ENCODE measurements around the gene SOX13. TPM values are rescaled to one million over a fixed set of nuclear protein-coding genes. Genes with fewer than 3 reads are reported as not detected.

The SOX13 gene
- total and polyA plus RNA-seq, 7 experiments from 2014 or later, result 0.24 to 10.1 (median 0.85) TPM; not detected in 2

DNA sequence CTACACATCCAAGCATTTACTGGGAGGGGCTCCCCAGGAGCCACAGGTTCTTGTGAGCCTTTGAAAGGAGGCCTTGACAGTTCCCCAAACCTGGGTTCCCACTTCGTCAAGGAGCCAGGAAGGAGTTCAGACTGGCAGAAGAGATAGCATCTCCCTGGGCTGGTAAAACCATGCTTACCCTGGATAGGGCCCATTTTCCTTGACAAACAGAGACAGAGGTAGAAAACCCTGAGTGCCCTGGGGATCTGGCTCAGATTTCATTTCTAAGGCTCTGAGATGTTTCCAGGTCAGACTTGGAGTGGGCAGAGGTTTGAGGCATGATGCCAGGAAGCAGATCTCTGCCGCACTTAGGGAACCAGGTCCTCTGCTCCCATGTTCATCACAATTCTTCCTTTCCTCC, 76.2 kb downstream of the SOX13 start:
- no peak for DNase-seq
- peak overlapping the region in 3 of 10 donors; percentile 2 to 53 (median 21) for H3K4me3 Mint-ChIP-seq

DNA sequence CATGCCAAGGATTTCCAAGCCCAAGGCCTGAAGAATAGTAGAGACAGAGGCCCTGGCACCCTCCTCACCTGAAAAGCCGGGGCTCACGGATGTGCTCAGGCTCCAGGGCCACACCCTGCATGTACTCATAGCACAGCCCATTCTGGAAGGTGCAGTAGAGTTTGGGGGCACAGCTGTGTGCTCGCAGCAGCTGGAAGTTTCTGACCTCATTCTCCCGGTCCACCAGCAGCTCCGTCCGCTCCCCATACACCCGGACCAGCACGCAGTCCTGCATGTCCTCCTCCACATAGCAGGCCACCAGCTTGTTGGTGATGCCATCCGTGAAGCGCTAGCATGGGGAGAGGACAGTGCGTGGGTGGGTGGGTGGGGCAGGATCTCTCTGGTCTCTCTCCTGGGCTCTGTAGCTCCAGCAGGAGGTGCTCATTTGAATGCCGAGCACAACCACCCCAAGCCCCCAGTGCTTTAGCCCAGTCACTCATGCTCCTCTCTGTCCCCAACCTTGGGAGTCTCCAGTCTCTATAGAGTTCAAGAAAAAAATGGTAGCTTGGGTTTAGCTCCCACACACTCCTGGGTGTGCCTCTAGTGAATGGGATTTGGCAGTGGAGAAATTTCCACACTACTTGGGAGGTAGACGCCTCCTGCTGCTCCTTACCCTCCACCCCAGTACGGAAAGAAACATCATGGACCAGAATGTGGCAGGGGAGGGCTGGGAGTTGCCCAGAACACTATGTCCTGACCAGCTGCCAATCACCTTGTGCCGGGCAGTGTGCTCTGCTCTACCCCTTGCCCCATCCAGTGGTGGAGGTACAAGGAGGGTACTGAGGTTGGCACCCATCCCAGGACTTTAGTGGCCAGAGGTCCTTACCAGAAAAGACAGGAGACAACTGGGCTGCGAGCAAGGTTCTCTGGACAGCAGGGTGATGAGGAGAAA, 77.0 kb downstream of the SOX13 start:
- peaks cover 0 to under 1% (median 0%) of the 10 kb centered on the region in 5 donors for H3K36me3 Mint-ChIP-seq
- Histone ChIP-seq H3K27ac (ENCODE audit: low read depth, low read length) (no peak overlapping the region), H3K36me3 (ENCODE audit: control insufficient read depth in 2 of 3, insufficient read depth in 3 of 3, low read length in 3 of 3) (peaks cover 0 to 5% (median 0%) of the 10 kb centered on the region in 3 experiments), H3K9me3 (ENCODE audit: control insufficient read depth in 2 of 3, low read length in 3 of 3) (no peaks in the 10 kb centered on the region), H3K4me3 (ENCODE audit: low read length) (no peak overlapping the region), H3K27me3 (ENCODE audit: control insufficient read depth in 2 of 2, insufficient read depth in 2 of 2, low read length in 2 of 2) (no peaks in the 10 kb centered on the region), H3K4me1 (ENCODE audit: control insufficient read depth in 2 of 2, insufficient read depth in 2 of 2, low read length in 2 of 2) (peaks cover 4% of the 10 kb centered on the region in 2 donors)
- peaks cover 0 to 35% (median 0%) of the 10 kb centered on the region in 5 donors for H3K27me3 Mint-ChIP-seq
- peak overlapping the region; percentile 36 to 82 (median 70) for H3K4me3 Mint-ChIP-seq
- POLR2A ChIA-PET, result no interaction called here
- DNase-seq (no peak), ATAC-seq (no peak)
- H3K9me3 Mint-ChIP-seq, result no peaks in the 10 kb centered on the region
- intact Hi-C loops (cut with micrococcal nuclease), result no loop called here
- H3K27ac Mint-ChIP-seq, result peak overlapping the region in 5 of 9 donors; percentile 2 to 82 (median 34)
- CTCF ChIA-PET, result interaction anchor here (0.7 kb wide), 1 partner anchor 625 kb away, joined by 3 read pairs; no protein-coding TSS in a partner anchor
- peaks cover 2 to 17% (median 9%) of the 10 kb centered on the region in 7 donors for H3K4me1 Mint-ChIP-seq

More for the DNA sequence above, 76.2 kb downstream of the SOX13 start:
- intact Hi-C loops (cut with micrococcal nuclease), result no loop called here
- peaks cover 4% of the 10 kb centered on the region in 2 donors for H3K4me1 ChIP-seq (ENCODE audit: control insufficient read depth in 2 of 2, insufficient read depth in 2 of 2, low read length in 2 of 2)
- ATAC-seq, result no peak
- H3K27me3 Mint-ChIP-seq, result peaks cover 0 to 32% (median 0%) of the 10 kb centered on the region in 5 donors
- peaks cover 0 to 7% (median 0%) of the 10 kb centered on the region in 5 donors for H3K36me3 Mint-ChIP-seq
- no peaks in the 10 kb centered on the region for H3K27me3 ChIP-seq (ENCODE audit: control insufficient read depth in 2 of 2, insufficient read depth in 2 of 2, low read length in 2 of 2)
- CTCF ChIA-PET, result interaction anchor here (0.7 kb wide), 1 partner anchor 626 kb away, joined by 3 read pairs; no protein-coding TSS in a partner anchor
- H3K9me3 Mint-ChIP-seq, result no peaks in the 10 kb centered on the region
- peak overlapping the region in 2 of 9 donors; percentile 2 to 32 for H3K27ac Mint-ChIP-seq
- no peak overlapping the region for H3K4me3 ChIP-seq (ENCODE audit: low read length)
- POLR2A ChIA-PET, result no interaction called here
- peaks cover 0 to 5% (median 0%) of the 10 kb centered on the region in 3 experiments for H3K36me3 ChIP-seq (ENCODE audit: control insufficient read depth in 2 of 3, insufficient read depth in 3 of 3, low read length in 3 of 3)
- no peaks in the 10 kb centered on the region for H3K9me3 ChIP-seq (ENCODE audit: control insufficient read depth in 2 of 3, low read length in 3 of 3)
- peaks cover 2 to 17% (median 9%) of the 10 kb centered on the region in 7 donors for H3K4me1 Mint-ChIP-seq
- no peak overlapping the region for H3K27ac ChIP-seq (ENCODE audit: low read depth, low read length)

DNA sequence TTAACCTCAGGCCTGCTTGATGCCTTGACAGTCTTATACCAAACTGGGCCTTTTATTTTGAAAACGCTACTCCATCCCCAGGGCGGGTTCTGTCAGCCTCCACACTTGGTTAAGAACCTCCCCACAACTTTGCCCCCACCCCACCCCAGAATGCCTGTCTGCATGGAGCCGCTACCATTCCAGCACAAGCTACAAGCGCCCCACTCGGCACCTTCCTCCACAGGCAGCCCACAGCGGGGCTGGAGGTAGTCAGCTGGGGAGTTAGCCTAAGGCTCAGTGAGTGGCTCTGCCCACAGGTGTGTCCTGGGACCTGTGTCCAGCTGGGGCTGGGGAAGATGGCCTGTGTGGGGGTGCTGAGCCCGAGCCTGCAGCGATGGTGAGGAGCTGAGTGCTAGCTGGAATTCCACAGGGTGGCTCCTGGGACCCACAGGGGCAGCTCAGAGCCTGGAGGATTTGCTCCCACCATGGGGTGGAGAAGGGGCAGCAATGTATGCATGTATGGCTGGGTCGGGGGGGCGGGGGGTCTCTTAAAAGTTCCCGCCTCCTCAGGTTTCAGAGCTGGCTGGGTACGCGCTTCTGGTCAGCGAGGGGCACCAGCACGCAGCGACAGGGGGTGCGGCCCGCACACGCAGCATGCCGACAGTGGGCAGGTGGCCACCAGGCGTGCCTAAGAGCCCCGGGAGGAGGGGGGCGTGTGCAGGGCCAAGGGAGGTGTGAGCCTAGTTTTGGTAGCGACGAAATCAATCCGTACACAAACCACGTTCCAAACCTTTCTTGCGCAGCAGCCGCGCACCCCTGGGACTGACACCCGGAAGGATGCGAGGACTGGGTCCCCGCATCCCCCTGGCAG, 78.0 kb downstream of the SOX13 start:
- peak; percentile 22 for ATAC-seq
- ChIA-PET CTCF (no interaction called here), POLR2A (no interaction called here)
- peak in 2 of 9 donors; percentile 22 to 25 for DNase-seq
- Mint-ChIP-seq H3K27me3 (peaks cover 0 to 35% (median 0%) of the 10 kb centered on the region in 5 donors), H3K36me3 (no peaks in the 10 kb centered on the region), H3K9me3 (no peaks in the 10 kb centered on the region), H3K4me3 (peak overlapping the region; percentile 36 to 82 (median 70)), H3K27ac (peak overlapping the region in 6 of 9 donors; percentile 17 to 82 (median 56)), H3K4me1 (peaks cover 2 to 17% (median 9%) of the 10 kb centered on the region in 7 donors)
- H3K9me3 ChIP-seq (ENCODE audit: control insufficient read depth in 2 of 3, low read length in 3 of 3), result no peaks in the 10 kb centered on the region
- H3K27me3 ChIP-seq (ENCODE audit: control insufficient read depth in 2 of 2, insufficient read depth in 2 of 2, low read length in 2 of 2), result no peaks in the 10 kb centered on the region
- H3K4me3 ChIP-seq (ENCODE audit: low read length), result peak overlapping the region; percentile 63
- peaks cover 0 to 5% (median 0%) of the 10 kb centered on the region in 3 experiments for H3K36me3 ChIP-seq (ENCODE audit: control insufficient read depth in 2 of 3, insufficient read depth in 3 of 3, low read length in 3 of 3)
- intact Hi-C loops (cut with micrococcal nuclease), result no loop called here
- peaks cover 4% of the 10 kb centered on the region in 2 donors for H3K4me1 ChIP-seq (ENCODE audit: control insufficient read depth in 2 of 2, insufficient read depth in 2 of 2, low read length in 2 of 2)
- H3K27ac ChIP-seq (ENCODE audit: low read depth, low read length), result peak overlapping the region; percentile 72

DNA sequence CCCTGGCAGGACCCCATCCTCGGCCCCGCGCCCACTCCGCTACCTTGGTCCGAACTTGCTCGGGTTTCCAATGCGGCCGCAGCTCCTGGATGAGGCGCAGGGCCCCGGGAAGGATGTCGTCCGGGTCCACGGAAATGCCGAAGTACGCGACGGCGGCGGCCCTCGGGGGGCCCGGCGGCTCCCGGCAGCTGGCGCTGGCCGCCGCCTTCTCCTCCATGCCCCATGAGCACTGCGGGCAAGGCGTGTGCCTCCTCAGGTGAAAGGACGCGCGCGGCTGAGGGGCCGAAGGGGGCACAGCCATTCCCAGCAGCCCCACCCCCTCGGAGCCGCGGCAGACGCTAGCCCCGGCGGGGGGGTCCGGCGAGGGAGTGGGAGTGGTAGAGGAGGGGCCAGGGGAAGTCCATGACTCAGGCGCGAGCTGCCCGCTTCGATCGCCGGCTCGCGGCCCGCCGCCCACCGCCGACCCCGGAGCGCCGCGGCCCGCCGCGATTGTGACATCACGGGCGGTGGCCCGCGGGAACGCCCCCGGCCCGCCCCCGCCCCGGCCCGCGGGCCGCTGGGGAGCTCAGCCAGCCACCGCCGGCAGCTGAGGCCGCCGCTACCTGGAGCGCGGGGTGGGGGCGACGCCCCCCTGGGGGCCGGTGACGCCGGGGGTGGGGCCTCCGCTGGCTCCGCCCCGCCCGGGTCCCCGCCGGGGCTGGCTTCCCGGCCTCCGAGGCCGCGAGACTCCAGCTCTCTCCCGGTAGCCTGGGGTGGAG, 78.8 kb downstream of the SOX13 start, which contains the start of gene ETNK2:
TSS of gene ETNK2 (minus strand) at position 493 of the 758 bp plus-strand sequence. CDS start at position 301, 192 bp downstream.
- Histone ChIP-seq H3K27me3 (ENCODE audit: control insufficient read depth in 2 of 2, insufficient read depth in 2 of 2, low read length in 2 of 2) (no peaks in the 10 kb centered on the region), H3K9me3 (ENCODE audit: control insufficient read depth in 2 of 3, low read length in 3 of 3) (no peaks in the 10 kb centered on the region), H3K27ac (ENCODE audit: low read depth, low read length) (peak within 1 kb of the TSS; percentile 72), H3K4me3 (ENCODE audit: low read length) (peak within 1 kb of the TSS; percentile 63), H3K4me1 (ENCODE audit: control insufficient read depth in 2 of 2, insufficient read depth in 2 of 2, low read length in 2 of 2) (peaks cover 4% of the 10 kb centered on the region in 2 donors), H3K36me3 (ENCODE audit: control insufficient read depth in 2 of 3, insufficient read depth in 3 of 3, low read length in 3 of 3) (peaks cover 0 to 5% (median 0%) of the 10 kb centered on the region in 3 experiments)
- ATAC-seq (peak; percentile 90), DNase-seq (peak; percentile 50 to 66 (median 58))
- intact Hi-C loops (cut with micrococcal nuclease), result loop anchor here in 1 of 2 donors (1.0 to 2.0 kb wide), 2 partner anchors 22 to 655 kb away; no protein-coding TSS in a partner anchor
- peaks cover 0 to 35% (median 0%) of the 10 kb centered on the region in 5 donors for H3K27me3 Mint-ChIP-seq
- POLR2A ChIA-PET, result no interaction called here
- H3K4me1 Mint-ChIP-seq, result peaks cover 2 to 17% (median 9%) of the 10 kb centered on the region in 7 donors
- no peaks in the 10 kb centered on the region for H3K9me3 Mint-ChIP-seq
- peak within 1 kb of the TSS; percentile 59 to 86 (median 76) for H3K4me3 Mint-ChIP-seq
- CTCF ChIA-PET, result no interaction called here
- H3K36me3 Mint-ChIP-seq, result no peaks in the 10 kb centered on the region
- peak within 1 kb of the TSS in 5 of 9 donors; percentile 41 to 77 (median 56) for H3K27ac Mint-ChIP-seq

DNA sequence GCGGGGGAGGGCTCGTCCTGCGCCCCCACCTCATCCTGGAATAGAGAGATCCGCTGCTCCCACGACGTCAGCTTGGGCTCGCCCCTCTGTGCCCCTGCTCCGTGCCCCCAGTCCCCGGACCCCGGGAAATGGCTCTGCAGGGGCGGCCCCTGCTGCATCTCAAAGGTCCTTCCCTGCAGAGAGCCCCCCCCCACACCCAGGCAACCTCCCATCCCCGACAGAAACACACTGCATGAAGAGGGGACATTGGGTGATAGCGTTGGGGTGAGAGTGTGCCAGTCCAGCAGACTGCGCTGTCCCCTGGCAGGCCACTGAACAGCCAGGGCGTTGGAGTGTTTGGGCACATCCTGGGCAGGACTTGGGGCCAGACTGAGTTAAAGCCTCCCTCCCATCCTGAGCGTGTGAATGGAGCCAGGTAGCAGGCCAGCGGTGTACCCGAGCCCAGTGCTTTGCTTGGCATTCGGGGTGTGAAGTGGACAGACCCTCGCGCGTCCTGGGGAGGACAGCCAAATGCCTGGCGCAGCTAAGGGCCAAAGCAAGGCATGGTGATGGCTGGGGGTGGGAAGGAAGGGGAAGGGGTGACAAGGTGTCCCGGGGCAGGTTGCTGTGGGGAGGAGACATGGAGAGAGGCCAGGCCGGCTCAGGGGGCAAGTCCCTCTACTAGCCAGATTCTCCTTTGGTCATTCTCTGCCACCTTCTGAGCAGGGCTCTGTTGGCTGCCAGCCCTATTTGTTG, 79.6 kb downstream of the SOX13 start:
- H3K36me3 ChIP-seq (ENCODE audit: control insufficient read depth in 2 of 3, insufficient read depth in 3 of 3, low read length in 3 of 3), result peaks cover 0 to 5% (median 0%) of the 10 kb centered on the region in 3 experiments
- ATAC-seq (no peak), DNase-seq (no peak)
- peak overlapping the region; percentile 39 for H3K4me3 ChIP-seq (ENCODE audit: low read length)
- H3K9me3 Mint-ChIP-seq, result no peaks in the 10 kb centered on the region
- H3K9me3 ChIP-seq (ENCODE audit: control insufficient read depth in 2 of 3, low read length in 3 of 3), result no peaks in the 10 kb centered on the region
- peaks cover 4% of the 10 kb centered on the region in 2 donors for H3K4me1 ChIP-seq (ENCODE audit: control insufficient read depth in 2 of 2, insufficient read depth in 2 of 2, low read length in 2 of 2)
- peak overlapping the region; percentile 59 to 86 (median 76) for H3K4me3 Mint-ChIP-seq
- H3K27ac Mint-ChIP-seq, result peak overlapping the region in 4 of 9 donors; percentile 41 to 77 (median 56)
- H3K27me3 Mint-ChIP-seq, result peaks cover 0 to 35% (median 0%) of the 10 kb centered on the region in 5 donors
- no peaks in the 10 kb centered on the region for H3K36me3 Mint-ChIP-seq
- H3K27me3 ChIP-seq (ENCODE audit: control insufficient read depth in 2 of 2, insufficient read depth in 2 of 2, low read length in 2 of 2), result no peaks in the 10 kb centered on the region
- CTCF ChIA-PET, result no interaction called here
- intact Hi-C loops (cut with micrococcal nuclease), result loop anchor here in 1 of 2 donors (1.0 to 2.0 kb wide), 2 partner anchors 23 to 654 kb away; no protein-coding TSS in a partner anchor
- peak overlapping the region; percentile 56 for H3K27ac ChIP-seq (ENCODE audit: low read depth, low read length)
- POLR2A ChIA-PET, result no interaction called here
- H3K4me1 Mint-ChIP-seq, result peaks cover 2 to 17% (median 9%) of the 10 kb centered on the region in 7 donors
